Measurements from ENCODE around the gene PTPRK. TPM values are rescaled to one million over a fixed set of nuclear protein-coding genes. Genes with fewer than 3 reads are reported as not detected.
"Not testable (repeated sequence)": the region's sequence is repeated elsewhere in the genome, so short reads cannot be mapped to it uniquely, and the experiment has no call there.

Gene PTPRK
- polyA plus RNA-seq, 3 donors: 52.1 to 55.4 (median 54.4) TPM

GRCh38 chr6:127950566-127951145, 569.7 kb downstream of the PTPRK start:
- DNase-seq (ENCODE audit: extremely low read depth in 1 of 11, low read depth in 9 of 11, low spot score in 4 of 11): no peak

- DNase-seq (ENCODE audit: extremely low read depth in 1 of 11, low read depth in 9 of 11, low spot score in 4 of 11): no peak
Observed at GRCh38 chr6:127949251-127949650, 571.1 kb downstream of the PTPRK start.

GRCh38 chr6:127946388-127946787, 574.0 kb downstream of the PTPRK start:
- no peak for DNase-seq (ENCODE audit: extremely low read depth in 1 of 11, low read depth in 9 of 11, low spot score in 4 of 11)

- no peak for DNase-seq (ENCODE audit: extremely low read depth in 1 of 11, low read depth in 9 of 11, low spot score in 4 of 11)
Observed at GRCh38 chr6:127945434-127946097, 574.8 kb downstream of the PTPRK start.

GRCh38 chr6:127941228-127941627, 579.2 kb downstream of the PTPRK start:
- DNase-seq (ENCODE audit: extremely low read depth in 1 of 11, low read depth in 9 of 11, low spot score in 4 of 11): no peak

- no peak for DNase-seq (ENCODE audit: extremely low read depth in 1 of 11, low read depth in 9 of 11, low spot score in 4 of 11)
Observed at GRCh38 chr6:127939442-127940066, 580.8 kb downstream of the PTPRK start.

GRCh38 chr6:127938701-127939100, 581.7 kb downstream of the PTPRK start:
- DNase-seq (ENCODE audit: extremely low read depth in 1 of 11, low read depth in 9 of 11, low spot score in 4 of 11): no peak

GRCh38 chr6:127937747-127938146, 582.7 kb downstream of the PTPRK start:
- no peak for DNase-seq (ENCODE audit: extremely low read depth in 1 of 11, low read depth in 9 of 11, low spot score in 4 of 11)

GRCh38 chr6:127937102-127937501, 583.3 kb downstream of the PTPRK start:
- no peak for DNase-seq (ENCODE audit: extremely low read depth in 1 of 11, low read depth in 9 of 11, low spot score in 4 of 11)

GRCh38 chr6:127934956-127935355, 585.4 kb downstream of the PTPRK start:
- no peak for DNase-seq (ENCODE audit: extremely low read depth in 1 of 11, low read depth in 9 of 11, low spot score in 4 of 11)

GRCh38 chr6:127933852-127934840, 586.3 kb downstream of the PTPRK start:
- no peak for DNase-seq (ENCODE audit: extremely low read depth in 1 of 11, low read depth in 9 of 11, low spot score in 4 of 11)

- DNase-seq (ENCODE audit: extremely low read depth in 1 of 11, low read depth in 9 of 11, low spot score in 4 of 11): no peak
Observed at GRCh38 chr6:127933137-127933536, 587.3 kb downstream of the PTPRK start.

GRCh38 chr6:127932708-127933107, 587.7 kb downstream of the PTPRK start:
- DNase-seq (ENCODE audit: extremely low read depth in 1 of 11, low read depth in 9 of 11, low spot score in 4 of 11): no peak

- not testable (repeated sequence) for DNase-seq (ENCODE audit: extremely low read depth in 1 of 11, low read depth in 9 of 11, low spot score in 4 of 11)
Observed at GRCh38 chr6:127926441-127926840, 594.0 kb downstream of the PTPRK start.

- no peak for DNase-seq (ENCODE audit: extremely low read depth in 1 of 11, low read depth in 9 of 11, low spot score in 4 of 11)
Observed at GRCh38 chr6:127924440-127924839, 596.0 kb downstream of the PTPRK start.

GRCh38 chr6:127924031-127924430, 596.4 kb downstream of the PTPRK start:
- no peak for DNase-seq (ENCODE audit: extremely low read depth in 1 of 11, low read depth in 9 of 11, low spot score in 4 of 11)

GRCh38 chr6:127923135-127923534, 597.3 kb downstream of the PTPRK start:
- DNase-seq (ENCODE audit: extremely low read depth in 1 of 11, low read depth in 9 of 11, low spot score in 4 of 11): no peak

GRCh38 chr6:127921982-127922381, 598.4 kb downstream of the PTPRK start:
- DNase-seq (ENCODE audit: extremely low read depth in 1 of 11, low read depth in 9 of 11, low spot score in 4 of 11): no peak

GRCh38 chr6:127920804-127921203, 599.6 kb downstream of the PTPRK start:
- no peak for DNase-seq (ENCODE audit: extremely low read depth in 1 of 11, low read depth in 9 of 11, low spot score in 4 of 11)
